ENCODE results near the gene LPCAT1.
"Not testable (repeated sequence)": the region's sequence is repeated elsewhere in the genome, so short reads cannot be mapped to it uniquely, and the experiment has no call there.

The LPCAT1 gene

GRCh38 chr5:1507457-1507856, 16.3 kb downstream of the LPCAT1 start:
- no peak for DNase-seq

GRCh38 chr5:1507014-1507375, 16.8 kb downstream of the LPCAT1 start:
- no peak for DNase-seq

- no peak for DNase-seq
Observed at GRCh38 chr5:1506242-1507013, 17.3 kb downstream of the LPCAT1 start.

- no peak for DNase-seq
Observed at GRCh38 chr5:1505506-1506241, 18.1 kb downstream of the LPCAT1 start.

- not testable (repeated sequence) for DNase-seq
Observed at GRCh38 chr5:1505089-1505488, 18.7 kb downstream of the LPCAT1 start.

GRCh38 chr5:1504617-1505016, 19.1 kb downstream of the LPCAT1 start:
- no peak for DNase-seq

- no peak for DNase-seq
Observed at GRCh38 chr5:1504069-1504595, 19.6 kb downstream of the LPCAT1 start.

- DNase-seq: no peak
Observed at GRCh38 chr5:1503241-1504068, 20.3 kb downstream of the LPCAT1 start.

- no peak for DNase-seq
Observed at GRCh38 chr5:1502737-1503120, 21.0 kb downstream of the LPCAT1 start.

- no peak for DNase-seq
Observed at GRCh38 chr5:1502046-1502736, 21.6 kb downstream of the LPCAT1 start.

GRCh38 chr5:1501372-1502045, 22.3 kb downstream of the LPCAT1 start:
- no peak for DNase-seq

GRCh38 chr5:1500411-1501091, 23.2 kb downstream of the LPCAT1 start:
- DNase-seq: no peak

GRCh38 chr5:1499851-1500250, 23.9 kb downstream of the LPCAT1 start:
- DNase-seq: no peak

- DNase-seq: no peak
Observed at GRCh38 chr5:1498623-1499416, 24.9 kb downstream of the LPCAT1 start.

GRCh38 chr5:1497795-1498622, 25.8 kb downstream of the LPCAT1 start:
- DNase-seq: no peak

- no peak for DNase-seq
Observed at GRCh38 chr5:1497242-1497777, 26.4 kb downstream of the LPCAT1 start.

GRCh38 chr5:1495525-1495897, 28.2 kb downstream of the LPCAT1 start:
- no peak for DNase-seq

- DNase-seq: no peak
Observed at GRCh38 chr5:1494780-1495524, 28.8 kb downstream of the LPCAT1 start.

- DNase-seq: no peak
Observed at GRCh38 chr5:1493941-1494340, 29.8 kb downstream of the LPCAT1 start.
